ENCODE results near the gene SFXN5. TPM values are rescaled to one million over a fixed set of nuclear protein-coding genes. Genes with fewer than 3 reads are reported as not detected.

The SFXN5 gene
- total and polyA plus RNA-seq, 2 of the 4 experiments (the other 2 are of a cell fraction): 8.6 to 17.0 TPM

GRCh38 chr2:72991980-72992733, 79.4 kb downstream of the SFXN5 start:
- Histone ChIP-seq H3K4ac (ENCODE audit: low read depth, low read length) (no peak overlapping the region), H3K23ac (ENCODE audit: low read depth, low read length) (no peak overlapping the region), H2BK120ac (ENCODE audit: low read depth, low read length) (no peak overlapping the region), H3K56ac (ENCODE audit: extremely low read depth, insufficient read depth, low read length) (no peak overlapping the region), H3K27ac (ENCODE audit: insufficient read depth, low read length) (no peak overlapping the region), H3K9me3 (ENCODE audit: control insufficient read depth, insufficient read depth, low read length) (no peaks in the 10 kb centered on the region), H2BK20ac (ENCODE audit: low read depth, low read length) (no peak overlapping the region), H3K18ac (ENCODE audit: low read depth, low read length) (no peak overlapping the region), H4K5ac (ENCODE audit: low read depth, low read length) (no peak overlapping the region), H3K27me3 (ENCODE audit: control insufficient read depth, insufficient read depth, low read length) (no peaks in the 10 kb centered on the region), H2AFZ (replicated peaks; ENCODE audit: low read length, poor library complexity) (no peak overlapping the region), H2BK5ac (ENCODE audit: low read depth, low read length, poor library complexity, severe bottlenecking) (no peak overlapping the region), H3K14ac (replicated peaks; ENCODE audit: low read depth, low read length) (no peak overlapping the region), H3K4me3 (ENCODE audit: insufficient read depth, low read depth, low read length) (no peak overlapping the region), H2AK5ac (ENCODE audit: low read depth, low read length) (no peak overlapping the region), H3K9me1 (ENCODE audit: insufficient read depth, low read length) (0 out of 2 replicates have a peak, but pooled peaks cover 2% of the 10 kb centered on the region), H3K9ac (ENCODE audit: low read depth, low read length) (no peak overlapping the region), H4K91ac (ENCODE audit: insufficient read depth, low read depth, low read length) (no peak overlapping the region), H4K20me1 (ENCODE audit: insufficient read depth, low read length) (no peaks in the 10 kb centered on the region; the same call in 1 of the 2 replicates), H2BK15ac (ENCODE audit: low read depth, low read length) (no peak overlapping the region), H4K8ac (ENCODE audit: low read depth in 2 of 2, low read length in 2 of 2) (no peak overlapping the region), H3K4me2 (ENCODE audit: low read depth, low read length) (no peak overlapping the region), H3K4me1 (ENCODE audit: control insufficient read depth, insufficient read depth, low read length) (no peaks in the 10 kb centered on the region), H3K36me3 (ENCODE audit: control insufficient read depth, insufficient read depth, low read length) (peaks cover 3% of the 10 kb centered on the region; the same call in 1 of the 2 replicates), H2AK9ac (replicated peaks; ENCODE audit: low read depth, low read length, poor library complexity) (peak overlapping the region; percentile 44), H3K79me1 (ENCODE audit: low read depth in 1 of 2, low read length in 2 of 2) (no peaks in the 10 kb centered on the region)
- in situ Hi-C loops (cut with MboI; ENCODE audit: low sequenced_read_pairs): no loop called here
- ChIA-PET POLR2A (ENCODE audit: unreplicated experiment) (no interaction called here), CTCF (interaction anchor here (0.7 to 1.5 kb wide), 5 partner anchors 97 to 165 kb away, joined by 3 to 4 read pairs (median 3); no protein-coding TSS in a partner anchor)
- DNase-seq (no peak), ATAC-seq (ENCODE audit: low read depth) (no peak)
- WGBS, 2 experiments (ENCODE audit: extremely low coverage in 2 of 2, insufficient read length in 1 of 2): 100% methylated on average over 2 of the region's 11 CpGs; no CpG with 5 or more reads in 1 of the 2 experiments
- intact Hi-C loops (cut with micrococcal nuclease): loop anchor here (5.0 kb wide), 1 partner anchor 185 kb away; no protein-coding TSS in a partner anchor
- dilution Hi-C loops (cut with HindIII; ENCODE audit: low sequenced_read_pairs, unreplicated experiment): no loop called here
- TF ChIP-seq BHLHE40 (IDR thresholded peaks at IDR 0.05; ENCODE audit: low read depth, low read length) (no peak), SMC3 (IDR thresholded peaks at IDR 0.05; ENCODE audit: low read depth, low read length) (no peak), CTCF (conservative IDR thresholded peaks at IDR 0.05; ENCODE audit: low read depth, low read length) (no peak), ELK1 (IDR thresholded peaks at IDR 0.05; ENCODE audit: borderline replicate concordance, low read depth, low read length) (no peak), MAFK (IDR thresholded peaks at IDR 0.05; ENCODE audit: low read depth, low read length) (no peak), CEBPB (IDR thresholded peaks at IDR 0.05; ENCODE audit: low read depth, low read length) (no peak), FOS (IDR thresholded peaks at IDR 0.05; ENCODE audit: low read depth, low read length) (no peak), RAD21 (IDR thresholded peaks at IDR 0.05; ENCODE audit: low read length) (no peak)
- BruUV-seq (replicated peaks): no TSS peak

Measured in IMR-90 (cell line).